NCI-H1105 treated with DMSO at 0.1 percent for 48 hours (cell line): ENCODE results near the gene SYT1.
A peak's percentile ranks its signal among the peaks of the same experiment; 100 is the strongest.
"Not testable (repeated sequence)": the region's sequence is repeated elsewhere in the genome, so short reads cannot be mapped to it uniquely, and the experiment has no call there.

Experiments used
- DNase-seq: peaks from one replicate; lab custom pipeline; 2025; lab: John Stamatoyannopoulos, UW

Gene SYT1

GRCh38 chr12:78864403-78864869 is at the start of gene SYT1:
Gene SYT1 (plus strand): TSS chr12:78864774.
- DNase-seq: peak; percentile 98

- DNase-seq: no peak
These were observed 46.1 kb upstream of the SYT1 start for GRCh38 chr12:78818487-78818886.

GRCh38 chr12:78820946-78821345 is 43.6 kb upstream of the SYT1 start:
- DNase-seq: no peak

GRCh38 chr12:78824918-78825317 is 39.7 kb upstream of the SYT1 start:
- DNase-seq: no peak

- DNase-seq: no peak
These were observed 34.9 kb upstream of the SYT1 start for GRCh38 chr12:78829690-78830089.

GRCh38 chr12:78835493-78835892 is 29.1 kb upstream of the SYT1 start:
- DNase-seq: no peak

GRCh38 chr12:78840518-78841019 is 24.0 kb upstream of the SYT1 start:
- DNase-seq: not testable (repeated sequence)

- no peak for DNase-seq
These were observed 11.3 kb upstream of the SYT1 start for GRCh38 chr12:78853231-78853630.

- DNase-seq: peak; percentile 92
These were observed 832 bp upstream of the SYT1 start for GRCh38 chr12:78863482-78864402.

- DNase-seq: peak; percentile 70
These were observed 393 bp downstream of the SYT1 start for GRCh38 chr12:78864870-78865463.

GRCh38 chr12:78865516-78865915 is 942 bp downstream of the SYT1 start:
- peak; percentile 74 for DNase-seq

- peak; percentile 38 for DNase-seq
These were observed 1.9 kb downstream of the SYT1 start for GRCh38 chr12:78866518-78866917.

GRCh38 chr12:78870539-78870938 is 6.0 kb downstream of the SYT1 start:
- no peak for DNase-seq

- DNase-seq: no peak
These were observed 7.0 kb downstream of the SYT1 start for GRCh38 chr12:78871566-78871965.

- peak; percentile 22 for DNase-seq
These were observed 13.9 kb downstream of the SYT1 start for GRCh38 chr12:78878459-78878858.

GRCh38 chr12:78878866-78879265 is 14.3 kb downstream of the SYT1 start:
- no peak for DNase-seq

GRCh38 chr12:78880078-78880477 is 15.5 kb downstream of the SYT1 start:
- DNase-seq: no peak

GRCh38 chr12:78881685-78882084 is 17.1 kb downstream of the SYT1 start:
- DNase-seq: no peak

GRCh38 chr12:78885466-78885865 is 20.9 kb downstream of the SYT1 start:
- no peak for DNase-seq

GRCh38 chr12:78886719-78887407 is 22.3 kb downstream of the SYT1 start:
- no peak for DNase-seq

GRCh38 chr12:78887444-78887843 is 22.9 kb downstream of the SYT1 start:
- DNase-seq: no peak

GRCh38 chr12:78888568-78888967 is 24.0 kb downstream of the SYT1 start:
- DNase-seq: no peak
